Suprapubic skin (tissue), 4 donors: ENCODE data around the gene FRMD8.

Source experiments
- EP300 ChIP-seq: sonication (generic); formaldehyde crosslinking; IDR thresholded peaks from one replicate; pipeline ENCODE4 v1.6.1; 2017; ENCODE audit warnings: antibody characterized with exemption
- POLR2A ChIP-seq, 2 donors: fragments of 450-650 bp; IDR thresholded peaks; one replicate each; pipeline ENCODE4 v1.6.1; 2017; ENCODE audit warnings: antibody characterized with exemption in 2 of 2, mild to moderate bottlenecking in 2 of 2, moderate library complexity in 2 of 2
- POLR2AphosphoS5 ChIP-seq, 3 donors: sonication (generic); formaldehyde crosslinking; IDR thresholded peaks; one replicate each; pipeline ENCODE4 v1.6.1; 2017; ENCODE audit warnings: antibody characterized with exemption in 3 of 3
- TF ChIP-seq, protein P1 (sequence below), 2 donors: fragments of 200-600 bp in 1 of 2; fragments of 450-650 bp in 1 of 2; sonication (generic) in 1 of 2; IDR thresholded peaks; one replicate each; pipeline ENCODE4 v1.5.1; 2016 to 2019; ENCODE audit warnings: antibody characterized with exemption in 2 of 2, mild to moderate bottlenecking in 1 of 2, moderate library complexity in 1 of 2

GRCh38 chr11:65419460-65419771 lies 33.0 kb downstream of the FRMD8 start:
- TF ChIP-seq, protein P1, sequence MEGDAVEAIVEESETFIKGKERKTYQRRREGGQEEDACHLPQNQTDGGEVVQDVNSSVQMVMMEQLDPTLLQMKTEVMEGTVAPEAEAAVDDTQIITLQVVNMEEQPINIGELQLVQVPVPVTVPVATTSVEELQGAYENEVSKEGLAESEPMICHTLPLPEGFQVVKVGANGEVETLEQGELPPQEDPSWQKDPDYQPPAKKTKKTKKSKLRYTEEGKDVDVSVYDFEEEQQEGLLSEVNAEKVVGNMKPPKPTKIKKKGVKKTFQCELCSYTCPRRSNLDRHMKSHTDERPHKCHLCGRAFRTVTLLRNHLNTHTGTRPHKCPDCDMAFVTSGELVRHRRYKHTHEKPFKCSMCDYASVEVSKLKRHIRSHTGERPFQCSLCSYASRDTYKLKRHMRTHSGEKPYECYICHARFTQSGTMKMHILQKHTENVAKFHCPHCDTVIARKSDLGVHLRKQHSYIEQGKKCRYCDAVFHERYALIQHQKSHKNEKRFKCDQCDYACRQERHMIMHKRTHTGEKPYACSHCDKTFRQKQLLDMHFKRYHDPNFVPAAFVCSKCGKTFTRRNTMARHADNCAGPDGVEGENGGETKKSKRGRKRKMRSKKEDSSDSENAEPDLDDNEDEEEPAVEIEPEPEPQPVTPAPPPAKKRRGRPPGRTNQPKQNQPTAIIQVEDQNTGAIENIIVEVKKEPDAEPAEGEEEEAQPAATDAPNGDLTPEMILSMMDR (IDR thresholded peaks at IDR 0.05): no peak
- TF ChIP-seq POLR2AphosphoS5 (IDR thresholded peaks at IDR 0.05) (no peak), POLR2A (IDR thresholded peaks at IDR 0.05) (no peak), EP300 (no peak)
